Measurements from ENCODE around the gene MAPKAP1.

Gene MAPKAP1

DNA sequence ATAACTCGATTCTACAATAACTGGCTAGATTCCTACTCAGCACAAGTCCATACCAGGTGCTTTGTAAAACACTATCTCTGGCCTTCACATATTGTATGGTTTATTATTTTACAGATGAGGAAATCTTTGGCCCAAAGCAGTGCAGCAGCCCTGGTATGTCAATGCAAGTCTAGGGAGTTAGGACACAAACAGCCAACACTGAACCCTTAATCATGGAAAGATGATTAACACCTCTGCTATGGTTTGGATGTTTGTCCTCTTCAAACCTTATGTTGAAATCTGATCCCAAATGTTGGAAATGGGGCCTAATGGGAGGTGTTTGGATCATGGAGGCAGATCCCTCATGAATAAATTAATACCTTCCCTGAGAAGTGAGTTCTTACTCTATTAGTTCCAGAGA lies 76.6 kb downstream of the MAPKAP1 start:
- Histone ChIP-seq H3K4me3 (ENCODE audit: low read length) (no peak overlapping the region), H3F3A (ENCODE audit: control insufficient read depth, insufficient read depth) (peaks cover 32% of the 10 kb centered on the region), H3K79me2 (ENCODE audit: control insufficient read depth, low read length) (peaks cover 77% of the 10 kb centered on the region), H3K36me3 (ENCODE audit: control insufficient read depth, low read length) (no peaks in the 10 kb centered on the region), H3K9me3 (ENCODE audit: control insufficient read depth, insufficient read depth, low read length) (no peaks in the 10 kb centered on the region), H3K27me3 (ENCODE audit: control insufficient read depth, low read length) (no peaks in the 10 kb centered on the region), H4K20me1 (ENCODE audit: control insufficient read depth, insufficient read depth, low read depth, low read length) (peaks cover 25% of the 10 kb centered on the region), H3K4me1 (ENCODE audit: control insufficient read depth, low read length) (peaks cover 71% of the 10 kb centered on the region), H3K4me2 (ENCODE audit: low read length) (no peak overlapping the region; the same call in 1 of the 2 replicates), H3K27ac (ENCODE audit: low read depth, low read length) (no peak overlapping the region), H3K9me2 (replicated peaks; ENCODE audit: control insufficient read depth, low read length) (no peaks in the 10 kb centered on the region)
- no peak for TF ChIP-seq EZH2phosphoT487 (IDR thresholded peaks at IDR 0.05; ENCODE audit: borderline replicate concordance, low read length)
- TF ChIP-seq, protein P1, sequence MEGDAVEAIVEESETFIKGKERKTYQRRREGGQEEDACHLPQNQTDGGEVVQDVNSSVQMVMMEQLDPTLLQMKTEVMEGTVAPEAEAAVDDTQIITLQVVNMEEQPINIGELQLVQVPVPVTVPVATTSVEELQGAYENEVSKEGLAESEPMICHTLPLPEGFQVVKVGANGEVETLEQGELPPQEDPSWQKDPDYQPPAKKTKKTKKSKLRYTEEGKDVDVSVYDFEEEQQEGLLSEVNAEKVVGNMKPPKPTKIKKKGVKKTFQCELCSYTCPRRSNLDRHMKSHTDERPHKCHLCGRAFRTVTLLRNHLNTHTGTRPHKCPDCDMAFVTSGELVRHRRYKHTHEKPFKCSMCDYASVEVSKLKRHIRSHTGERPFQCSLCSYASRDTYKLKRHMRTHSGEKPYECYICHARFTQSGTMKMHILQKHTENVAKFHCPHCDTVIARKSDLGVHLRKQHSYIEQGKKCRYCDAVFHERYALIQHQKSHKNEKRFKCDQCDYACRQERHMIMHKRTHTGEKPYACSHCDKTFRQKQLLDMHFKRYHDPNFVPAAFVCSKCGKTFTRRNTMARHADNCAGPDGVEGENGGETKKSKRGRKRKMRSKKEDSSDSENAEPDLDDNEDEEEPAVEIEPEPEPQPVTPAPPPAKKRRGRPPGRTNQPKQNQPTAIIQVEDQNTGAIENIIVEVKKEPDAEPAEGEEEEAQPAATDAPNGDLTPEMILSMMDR (IDR thresholded peaks at IDR 0.05; ENCODE audit: low read depth, low read length, poor library complexity, severe bottlenecking), result no peak

DNA sequence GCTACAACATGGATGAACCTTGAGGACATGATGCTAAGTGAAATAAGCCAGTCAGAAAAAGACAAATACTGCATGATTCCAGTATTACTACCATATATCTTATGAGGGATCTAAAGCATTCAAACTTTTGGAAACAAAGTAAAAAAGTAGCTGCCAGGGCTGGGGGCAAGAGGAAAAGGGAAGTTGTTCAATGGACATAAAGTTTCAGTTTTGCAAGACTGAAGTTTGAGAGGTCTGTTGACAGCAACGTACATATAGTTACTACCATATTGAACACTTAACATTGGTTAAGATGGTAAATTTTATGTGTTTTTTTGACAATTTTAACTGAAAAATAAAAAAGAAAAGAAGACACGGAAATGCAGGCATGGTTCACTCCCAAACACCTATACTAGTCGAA lies 77.6 kb downstream of the MAPKAP1 start:
- Histone ChIP-seq H3K9me3 (ENCODE audit: control insufficient read depth, insufficient read depth, low read length) (no peaks in the 10 kb centered on the region), H3K36me3 (ENCODE audit: control insufficient read depth, low read length) (no peaks in the 10 kb centered on the region), H3K4me3 (ENCODE audit: low read length) (peak overlapping the region; percentile 3; the same call in 1 of the 2 replicates), H3K27ac (ENCODE audit: low read depth, low read length) (no peak overlapping the region; the same call in 1 of the 2 replicates), H3K4me2 (ENCODE audit: low read length) (peak overlapping the region; percentile 49), H3F3A (ENCODE audit: control insufficient read depth, insufficient read depth) (peaks cover 22% of the 10 kb centered on the region), H3K4me1 (ENCODE audit: control insufficient read depth, low read length) (peaks cover 61% of the 10 kb centered on the region), H3K79me2 (ENCODE audit: control insufficient read depth, low read length) (peaks cover 67% of the 10 kb centered on the region), H3K9me2 (replicated peaks; ENCODE audit: control insufficient read depth, low read length) (no peaks in the 10 kb centered on the region), H4K20me1 (ENCODE audit: control insufficient read depth, insufficient read depth, low read depth, low read length) (peaks cover 22% of the 10 kb centered on the region), H3K27me3 (ENCODE audit: control insufficient read depth, low read length) (no peaks in the 10 kb centered on the region)
- TF ChIP-seq, protein P1 (IDR thresholded peaks at IDR 0.05; ENCODE audit: low read depth, low read length, poor library complexity, severe bottlenecking), result no peak
- no peak for TF ChIP-seq EZH2phosphoT487 (IDR thresholded peaks at IDR 0.05; ENCODE audit: borderline replicate concordance, low read length)

DNA sequence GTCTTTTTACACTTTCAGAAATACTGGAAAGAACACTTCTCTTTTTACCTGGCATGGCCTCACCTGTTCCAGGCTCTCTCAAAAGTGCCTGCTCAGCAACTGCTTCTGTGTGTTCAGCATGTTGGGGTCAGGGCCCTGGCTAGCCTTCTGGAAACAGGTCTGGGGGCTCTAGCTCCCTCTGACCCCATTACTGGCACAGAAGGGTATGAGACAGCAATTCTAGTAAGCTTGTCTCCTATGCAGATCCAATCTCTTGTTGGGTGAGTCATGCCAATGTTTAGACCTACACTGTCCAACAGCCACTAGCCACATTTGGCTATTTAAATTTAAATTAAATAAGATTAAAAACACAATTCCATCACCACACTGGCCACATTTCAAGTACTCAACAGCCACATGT lies 80.8 kb downstream of the MAPKAP1 start:
- Histone ChIP-seq H3K9me3 (ENCODE audit: control insufficient read depth, insufficient read depth, low read length) (no peaks in the 10 kb centered on the region), H3K79me2 (ENCODE audit: control insufficient read depth, low read length) (peaks cover 55% of the 10 kb centered on the region), H3K36me3 (ENCODE audit: control insufficient read depth, low read length) (no peaks in the 10 kb centered on the region), H3K4me3 (ENCODE audit: low read length) (no peak overlapping the region), H3K27me3 (ENCODE audit: control insufficient read depth, low read length) (no peaks in the 10 kb centered on the region), H4K20me1 (ENCODE audit: control insufficient read depth, insufficient read depth, low read depth, low read length) (peaks cover 13% of the 10 kb centered on the region; the same call in 1 of the 2 replicates), H3K4me2 (ENCODE audit: low read length) (no peak overlapping the region), H3K9me2 (replicated peaks; ENCODE audit: control insufficient read depth, low read length) (no peaks in the 10 kb centered on the region), H3K27ac (ENCODE audit: low read depth, low read length) (no peak overlapping the region), H3K4me1 (ENCODE audit: control insufficient read depth, low read length) (peaks cover 29% of the 10 kb centered on the region), H3F3A (ENCODE audit: control insufficient read depth, insufficient read depth) (no peaks in the 10 kb centered on the region)
- TF ChIP-seq, protein P1 (IDR thresholded peaks at IDR 0.05; ENCODE audit: low read depth, low read length, poor library complexity, severe bottlenecking), result no peak
- TF ChIP-seq EZH2phosphoT487 (IDR thresholded peaks at IDR 0.05; ENCODE audit: borderline replicate concordance, low read length), result no peak
